HepG2 (cell line): ENCODE data around the gene PRSS27. TPM values are rescaled to one million over a fixed set of nuclear protein-coding genes. Genes with fewer than 3 reads are reported as not detected.
A peak's percentile ranks its signal among the peaks of the same experiment; 100 is the strongest.

Source experiments
- HNF4G ChIP-seq, 2 experiments: sonication (generic) in 1 of 2; formaldehyde crosslinking in 1 of 2; IDR thresholded peaks; 2 replicates each; pipeline versions ENCODE4 v1.4.0 to v1.6.1; 2011 to 2020; ENCODE audit warnings: borderline replicate concordance in 2 of 2, low read depth in 2 of 2, mild to moderate bottlenecking in 2 of 2, low read length in 1 of 2, missing genetic modification reagents in 1 of 2, moderate library complexity in 1 of 2
- ZBTB42 ChIP-seq: sonication (generic); formaldehyde crosslinking; IDR thresholded peaks from 2 replicates; pipeline ENCODE4 v1.5.0; 2020; ENCODE audit warnings: mild to moderate bottlenecking, missing genetic modification reagents
- ZBTB8A ChIP-seq: sonication (generic); formaldehyde crosslinking; IDR thresholded peaks from 2 replicates; pipeline ENCODE4 v1.4.0; 2020; ENCODE audit warnings: mild to moderate bottlenecking, low read depth, missing genetic modification reagents, borderline replicate concordance
- ZEB1 ChIP-seq: IDR thresholded peaks from 2 replicates; pipeline ENCODE4 v1.6.1; 2012; ENCODE audit warnings: mild to moderate bottlenecking, low read depth, inconsistent platforms; ENCODE audit not compliant: insufficient replicate concordance
- ZKSCAN5 ChIP-seq: sonication (generic); formaldehyde crosslinking; IDR thresholded peaks from 2 replicates; pipeline ENCODE4 v1.5.1; 2020; ENCODE audit warnings: mild to moderate bottlenecking, missing genetic modification reagents
- ZMAT3 ChIP-seq: sonication (generic); formaldehyde crosslinking; conservative IDR thresholded peaks from 2 replicates; pipeline ENCODE4 v1.7.0; 2021; ENCODE audit warnings: missing genetic modification reagents
- ZNF329 ChIP-seq: sonication (generic); formaldehyde crosslinking; IDR thresholded peaks from 2 replicates; pipeline ENCODE4 v1.9.0; 2021; ENCODE audit warnings: low read depth, mild to moderate bottlenecking, missing genetic modification reagents
- ZNF333 ChIP-seq: sonication (generic); formaldehyde crosslinking; IDR thresholded peaks from 2 replicates; pipeline ENCODE4 v1.4.0; 2020; ENCODE audit warnings: mild to moderate bottlenecking, missing genetic modification reagents, borderline replicate concordance
- ZNF564 ChIP-seq: sonication (generic); formaldehyde crosslinking; IDR thresholded peaks from 2 replicates; pipeline ENCODE4 v1.8.1; 2023; ENCODE audit warnings: mild to moderate bottlenecking, missing genetic modification reagents
- ZNF720 ChIP-seq: sonication (generic); formaldehyde crosslinking; IDR thresholded peaks from 2 replicates; pipeline ENCODE4 v1.4.0; 2020; ENCODE audit warnings: missing genetic modification reagents
- ZNF746 ChIP-seq: sonication (generic); formaldehyde crosslinking; IDR thresholded peaks from 2 replicates; pipeline ENCODE4 v1.8.0; 2022; ENCODE audit warnings: mild to moderate bottlenecking, missing genetic modification reagents
- ZNF792 ChIP-seq: IDR thresholded peaks from 2 replicates; pipeline ENCODE4 v1.6.1; 2016
- ZSCAN21 ChIP-seq: sonication (generic); formaldehyde crosslinking; IDR thresholded peaks from 2 replicates; pipeline ENCODE4 v1.8.0; 2022; ENCODE audit warnings: mild to moderate bottlenecking, missing genetic modification reagents, moderate library complexity, borderline replicate concordance
- polyA plus RNA-seq, 8 experiments: library from polyadenylated mRNA; depleted of rRNA in 3 of 8; stranded (reverse) in 7 of 8; unstranded in 1 of 8; fragments of >200 nt; fragmentation: Illumina TruSeq in 4 of 8; extraction: Trizol in 4 of 8; gene quantifications; 2 replicates each; pipeline versions ENCODE4 v1.2.1 to v1.2.3, GENCODE V29; 2011 to 2016; ENCODE audit warnings: low read depth in 4 of 8, missing spikeins in 1 of 8, mixed read lengths in 1 of 8; ENCODE audit not compliant: insufficient read depth in 1 of 8
- total RNA-seq, 5 experiments: library from RNA; depleted of rRNA; stranded (reverse); fragments of >200 nt; fragmentation: Illumina TruSeq; extraction: Trizol; gene quantifications; 2 replicates each; pipeline ENCODE4 v1.2.3, GENCODE V29; 2016; ENCODE audit warnings: low read depth in 1 of 5
- TF ChIP-seq, protein P1 (sequence below): sonication (generic); formaldehyde crosslinking; IDR thresholded peaks from 2 replicates; pipeline ENCODE4 v1.4.0; 2020; ENCODE audit warnings: missing genetic modification reagents
- TF ChIP-seq, protein P2 (sequence below): sonication (generic); formaldehyde crosslinking; IDR thresholded peaks from 2 replicates; pipeline ENCODE4 v1.9.0; 2021; ENCODE audit warnings: missing genetic modification reagents, mild to moderate bottlenecking, borderline replicate concordance
- TF ChIP-seq, protein P3 (sequence below): sonication (generic); formaldehyde crosslinking; IDR thresholded peaks from 2 replicates; pipeline ENCODE4 v1.4.0; 2020; ENCODE audit warnings: missing genetic modification reagents

PRSS27 gene
- total and polyA plus RNA-seq, 2 of the 13 experiments (the other 11 are each of a cell fraction or from before 2014, with no cell fraction given) = 0.20 to 0.73 TPM

DNA sequence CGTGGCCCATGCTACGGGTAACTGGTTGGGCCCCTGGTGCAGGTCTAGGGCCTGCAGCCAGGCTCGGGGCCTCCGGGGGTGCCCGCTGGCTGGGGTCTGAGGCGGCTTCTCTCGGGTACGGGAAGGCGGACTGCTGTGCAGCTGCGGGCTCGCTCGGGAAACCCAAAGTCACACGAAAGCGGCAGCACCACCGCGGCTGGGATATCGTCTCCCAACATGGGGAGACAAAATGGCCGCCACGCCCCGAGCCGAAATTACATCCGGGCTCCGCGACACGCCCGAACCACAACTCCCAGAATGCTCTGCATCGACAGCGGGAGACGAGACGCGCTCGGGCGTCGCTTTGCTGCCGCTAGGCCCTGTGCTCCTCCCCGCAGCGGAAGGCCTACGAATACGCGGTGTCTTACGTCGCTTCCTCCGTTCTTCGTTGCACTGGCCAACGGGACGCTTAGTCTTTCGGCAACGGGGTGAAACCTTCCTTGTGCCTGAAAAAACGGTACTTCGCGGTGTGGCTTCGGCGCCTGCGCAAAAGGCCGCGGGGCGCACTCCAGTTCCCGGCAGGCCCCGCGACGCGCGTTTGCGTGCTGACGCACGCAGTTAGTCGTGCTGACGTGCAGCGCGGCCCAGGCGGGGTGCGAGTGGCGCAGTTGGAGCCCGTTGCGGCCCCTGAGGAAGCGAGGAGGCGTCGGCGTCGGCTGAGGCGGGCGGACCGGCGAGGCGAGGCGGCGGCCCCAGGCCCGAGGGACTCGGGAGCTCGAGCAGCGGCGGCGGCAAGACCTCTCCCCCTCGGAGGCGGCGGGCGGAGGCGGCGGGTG, 32.2 kb upstream of the PRSS27 start, which contains the start of gene SRRM2 (continued):
- TF ChIP-seq, protein P1, sequence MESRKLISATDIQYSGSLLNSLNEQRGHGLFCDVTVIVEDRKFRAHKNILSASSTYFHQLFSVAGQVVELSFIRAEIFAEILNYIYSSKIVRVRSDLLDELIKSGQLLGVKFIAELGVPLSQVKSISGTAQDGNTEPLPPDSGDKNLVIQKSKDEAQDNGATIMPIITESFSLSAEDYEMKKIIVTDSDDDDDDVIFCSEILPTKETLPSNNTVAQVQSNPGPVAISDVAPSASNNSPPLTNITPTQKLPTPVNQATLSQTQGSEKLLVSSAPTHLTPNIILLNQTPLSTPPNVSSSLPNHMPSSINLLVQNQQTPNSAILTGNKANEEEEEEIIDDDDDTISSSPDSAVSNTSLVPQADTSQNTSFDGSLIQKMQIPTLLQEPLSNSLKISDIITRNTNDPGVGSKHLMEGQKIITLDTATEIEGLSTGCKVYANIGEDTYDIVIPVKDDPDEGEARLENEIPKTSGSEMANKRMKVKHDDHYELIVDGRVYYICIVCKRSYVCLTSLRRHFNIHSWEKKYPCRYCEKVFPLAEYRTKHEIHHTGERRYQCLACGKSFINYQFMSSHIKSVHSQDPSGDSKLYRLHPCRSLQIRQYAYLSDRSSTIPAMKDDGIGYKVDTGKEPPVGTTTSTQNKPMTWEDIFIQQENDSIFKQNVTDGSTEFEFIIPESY = no peak
- peak; percentile 67; the same call in 1 of the 2 replicates for TF ChIP-seq ZMAT3 (CRISPR knock-in tag)
- TF ChIP-seq ZEB1 = peak; percentile 44
- TF ChIP-seq ZNF746 (CRISPR knock-in tag) = no peak
- TF ChIP-seq ZBTB42 (CRISPR knock-in tag) = no peak
- TF ChIP-seq ZNF792 (CRISPR knock-in tag) = no peak; the same call in 1 of the 2 replicates
- TF ChIP-seq ZSCAN21 (CRISPR knock-in tag) = peak; percentile 81
- no peak for TF ChIP-seq ZBTB8A (CRISPR knock-in tag)
- TF ChIP-seq, protein P2, sequence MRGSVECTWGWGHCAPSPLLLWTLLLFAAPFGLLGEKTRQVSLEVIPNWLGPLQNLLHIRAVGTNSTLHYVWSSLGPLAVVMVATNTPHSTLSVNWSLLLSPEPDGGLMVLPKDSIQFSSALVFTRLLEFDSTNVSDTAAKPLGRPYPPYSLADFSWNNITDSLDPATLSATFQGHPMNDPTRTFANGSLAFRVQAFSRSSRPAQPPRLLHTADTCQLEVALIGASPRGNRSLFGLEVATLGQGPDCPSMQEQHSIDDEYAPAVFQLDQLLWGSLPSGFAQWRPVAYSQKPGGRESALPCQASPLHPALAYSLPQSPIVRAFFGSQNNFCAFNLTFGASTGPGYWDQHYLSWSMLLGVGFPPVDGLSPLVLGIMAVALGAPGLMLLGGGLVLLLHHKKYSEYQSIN (CRISPR knock-in tag) = peak; percentile 46; the same call in 1 of the 2 replicates
- TF ChIP-seq ZKSCAN5 (CRISPR knock-in tag) = no peak
- TF ChIP-seq, protein P3, sequence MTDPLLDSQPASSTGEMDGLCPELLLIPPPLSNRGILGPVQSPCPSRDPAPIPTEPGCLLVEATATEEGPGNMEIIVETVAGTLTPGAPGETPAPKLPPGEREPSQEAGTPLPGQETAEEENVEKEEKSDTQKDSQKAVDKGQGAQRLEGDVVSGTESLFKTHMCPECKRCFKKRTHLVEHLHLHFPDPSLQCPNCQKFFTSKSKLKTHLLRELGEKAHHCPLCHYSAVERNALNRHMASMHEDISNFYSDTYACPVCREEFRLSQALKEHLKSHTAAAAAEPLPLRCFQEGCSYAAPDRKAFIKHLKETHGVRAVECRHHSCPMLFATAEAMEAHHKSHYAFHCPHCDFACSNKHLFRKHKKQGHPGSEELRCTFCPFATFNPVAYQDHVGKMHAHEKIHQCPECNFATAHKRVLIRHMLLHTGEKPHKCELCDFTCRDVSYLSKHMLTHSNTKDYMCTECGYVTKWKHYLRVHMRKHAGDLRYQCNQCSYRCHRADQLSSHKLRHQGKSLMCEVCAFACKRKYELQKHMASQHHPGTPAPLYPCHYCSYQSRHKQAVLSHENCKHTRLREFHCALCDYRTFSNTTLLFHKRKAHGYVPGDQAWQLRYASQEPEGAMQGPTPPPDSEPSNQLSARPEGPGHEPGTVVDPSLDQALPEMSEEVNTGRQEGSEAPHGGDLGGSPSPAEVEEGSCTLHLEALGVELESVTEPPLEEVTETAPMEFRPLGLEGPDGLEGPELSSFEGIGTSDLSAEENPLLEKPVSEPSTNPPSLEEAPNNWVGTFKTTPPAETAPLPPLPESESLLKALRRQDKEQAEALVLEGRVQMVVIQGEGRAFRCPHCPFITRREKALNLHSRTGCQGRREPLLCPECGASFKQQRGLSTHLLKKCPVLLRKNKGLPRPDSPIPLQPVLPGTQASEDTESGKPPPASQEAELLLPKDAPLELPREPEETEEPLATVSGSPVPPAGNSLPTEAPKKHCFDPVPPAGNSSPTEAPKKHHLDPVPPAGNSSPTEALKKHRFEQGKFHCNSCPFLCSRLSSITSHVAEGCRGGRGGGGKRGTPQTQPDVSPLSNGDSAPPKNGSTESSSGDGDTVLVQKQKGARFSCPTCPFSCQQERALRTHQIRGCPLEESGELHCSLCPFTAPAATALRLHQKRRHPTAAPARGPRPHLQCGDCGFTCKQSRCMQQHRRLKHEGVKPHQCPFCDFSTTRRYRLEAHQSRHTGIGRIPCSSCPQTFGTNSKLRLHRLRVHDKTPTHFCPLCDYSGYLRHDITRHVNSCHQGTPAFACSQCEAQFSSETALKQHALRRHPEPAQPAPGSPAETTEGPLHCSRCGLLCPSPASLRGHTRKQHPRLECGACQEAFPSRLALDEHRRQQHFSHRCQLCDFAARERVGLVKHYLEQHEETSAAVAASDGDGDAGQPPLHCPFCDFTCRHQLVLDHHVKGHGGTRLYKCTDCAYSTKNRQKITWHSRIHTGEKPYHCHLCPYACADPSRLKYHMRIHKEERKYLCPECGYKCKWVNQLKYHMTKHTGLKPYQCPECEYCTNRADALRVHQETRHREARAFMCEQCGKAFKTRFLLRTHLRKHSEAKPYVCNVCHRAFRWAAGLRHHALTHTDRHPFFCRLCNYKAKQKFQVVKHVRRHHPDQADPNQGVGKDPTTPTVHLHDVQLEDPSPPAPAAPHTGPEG (CRISPR knock-in tag) = peak; percentile 81; the same call in 1 of the 2 replicates
- no peak for TF ChIP-seq HNF4G (IDR thresholded peaks at IDR 0.05; ENCODE audit: borderline replicate concordance, low read depth, low read length)
- no peak; the same call in 1 of the 2 replicates for TF ChIP-seq HNF4G (CRISPR knock-in tag; IDR thresholded peaks at IDR 0.05; ENCODE audit: borderline replicate concordance, low read depth)
- peak; percentile 69; the same call in 1 of the 2 replicates for TF ChIP-seq ZNF329
- TF ChIP-seq ZNF333 = 0 out of 2 replicates have a peak, but pooled peaks have one; percentile 66
- TF ChIP-seq ZNF564 (CRISPR knock-in tag) = peak; percentile 19; the same call in 1 of the 2 replicates
- TF ChIP-seq ZNF720 (CRISPR knock-in tag) = no peak
